GM23338 (cell line): ENCODE measurements around the gene SORD. TPM values are rescaled to one million over a fixed set of nuclear protein-coding genes. Genes with fewer than 3 reads are reported as not detected.

ENCODE experiments used
- ATAC-seq: fragments of 200-7000 bp; cut with Tn5 transposase; 3 replicates; pipeline ENCODE4 v1.9.1; 2020
- DNase-seq: peaks from one replicate; pipeline ENCODE4 v3.0.0-alpha.2; 2015; ENCODE audit warnings: low spot score
- H2AFZ ChIP-seq: fragments of 200-600 bp; sonication (generic); 2 replicates; pipeline ENCODE4 v1.8.0; 2016; ENCODE audit warnings: antibody characterized with exemption, mild to moderate bottlenecking, moderate library complexity
- H3F3A ChIP-seq: fragments of 200-600 bp; sonication (generic); replicated peaks from 2 replicates; pipeline ENCODE4 v1.8.0; 2017; ENCODE audit warnings: antibody characterized with exemption, mixed run types, low read depth
- H3K27ac ChIP-seq: fragments of 200-600 bp; sonication (generic); 2 replicates; pipeline ENCODE4 v1.6.1; 2016; ENCODE audit warnings: low read depth
- H3K27me3 ChIP-seq: fragments of 200-600 bp; sonication (generic); 2 replicates; pipeline ENCODE4 v1.8.0; 2016; ENCODE audit warnings: mild to moderate bottlenecking, mixed run types, moderate library complexity; ENCODE audit not compliant: insufficient read depth
- H3K36me3 ChIP-seq: fragments of 200-600 bp; sonication (generic); 2 replicates; pipeline ENCODE4 v1.8.0; 2016; ENCODE audit warnings: mild to moderate bottlenecking; ENCODE audit not compliant: insufficient read depth
- H3K4me1 ChIP-seq: fragments of 200-600 bp; sonication (generic); 2 replicates; pipeline ENCODE4 v1.8.0; 2016; ENCODE audit warnings: mild to moderate bottlenecking, moderate library complexity; ENCODE audit not compliant: insufficient read depth
- H3K4me2 ChIP-seq: fragments of 200-600 bp; sonication (generic); 2 replicates; pipeline ENCODE4 v1.7.1; 2017; ENCODE audit warnings: mixed run types
- H3K4me3 ChIP-seq: fragments of 200-600 bp; sonication (generic); 2 replicates; pipeline ENCODE4 v1.6.1; 2016; ENCODE audit warnings: mixed run types
- H3K79me2 ChIP-seq: fragments of 200-600 bp; sonication (generic); replicated peaks from 2 replicates; pipeline ENCODE4 v1.8.0; 2017; ENCODE audit warnings: mild to moderate bottlenecking; ENCODE audit not compliant: insufficient read depth
- H3K9me2 ChIP-seq: fragments of 200-600 bp; sonication (generic); 2 replicates; pipeline ENCODE4 v1.8.0; 2017; ENCODE audit not compliant: insufficient read depth
- H4K20me1 ChIP-seq: fragments of 200-600 bp; sonication (generic); replicated peaks from 2 replicates; pipeline ENCODE4 v1.8.0; 2017; ENCODE audit warnings: mild to moderate bottlenecking; ENCODE audit not compliant: insufficient read depth
- H3K27ac Mint-ChIP-seq: 2 replicates; pipeline ENCODE4 v1.8.0; 2020; ENCODE audit warnings: inconsistent platforms, mild to moderate bottlenecking, moderate library complexity, mixed read lengths
- H3K27me3 Mint-ChIP-seq: 3 replicates; pipeline ENCODE4 v1.8.0; 2022; ENCODE audit warnings: low read depth, mild to moderate bottlenecking, moderate library complexity, mixed read lengths, inconsistent platforms; ENCODE audit not compliant: insufficient read depth, poor library complexity
- H3K36me3 Mint-ChIP-seq: 3 replicates; pipeline ENCODE4 v1.8.0; 2021; ENCODE audit warnings: low read depth, mild to moderate bottlenecking, inconsistent platforms, moderate library complexity, mixed read lengths
- H3K4me1 Mint-ChIP-seq: 3 replicates; pipeline ENCODE4 v1.8.0; 2020; ENCODE audit warnings: mild to moderate bottlenecking, inconsistent platforms, mixed read lengths
- H3K4me3 Mint-ChIP-seq: 3 replicates; pipeline ENCODE4 v1.8.0; 2021; ENCODE audit warnings: moderate library complexity, mild to moderate bottlenecking, inconsistent platforms, mixed read lengths
- H3K9me3 Mint-ChIP-seq: 3 replicates; pipeline ENCODE4 v1.8.0; 2020; ENCODE audit warnings: moderate library complexity, mild to moderate bottlenecking, inconsistent platforms, mixed read lengths
- EZH2 ChIP-seq: fragments of 200-600 bp; sonication (generic); IDR thresholded peaks from one replicate; pipeline ENCODE4 v1.8.0; 2017; ENCODE audit warnings: antibody characterized with exemption, mild to moderate bottlenecking, low read depth; ENCODE audit not compliant: unreplicated experiment
- EZH2phosphoT487 ChIP-seq: fragments of 200-600 bp; sonication (generic); IDR thresholded peaks from one replicate; pipeline ENCODE4 v1.8.1; 2018; ENCODE audit warnings: antibody characterized with exemption; ENCODE audit not compliant: unreplicated experiment
- STAT1 ChIP-seq: IDR thresholded peaks from one replicate; pipeline ENCODE4 v1.6.1; 2016; ENCODE audit warnings: antibody characterized with exemption; ENCODE audit not compliant: unreplicated experiment
- ZNF331 ChIP-seq: fragments of 250-450 bp; sonication (Bioruptor Pico); IDR thresholded peaks from 2 replicates; pipeline ENCODE4 v1.5.0; 2020; ENCODE audit warnings: low read depth, mild to moderate bottlenecking, moderate library complexity
- polyA plus RNA-seq: library from polyadenylated mRNA; unstranded; fragments of >200 nt; fragmentation: Nextera tagmentation; extraction: Ambion mirVana; gene quantifications from 2 replicates; pipeline ENCODE4 v1.2.1, GENCODE V29; 2016
- total RNA-seq: library from RNA; depleted of rRNA; stranded (reverse); fragments of >200 nt; shearing (Covaris generic); gene quantifications from 2 replicates; pipeline ENCODE4 v1.2.3, GENCODE V29; 2014
- TF ChIP-seq, protein P1 (sequence below): fragments of 250-450 bp; sonication (Bioruptor Pico); IDR thresholded peaks from 2 replicates; pipeline ENCODE4 v1.5.0; 2020; ENCODE audit warnings: mild to moderate bottlenecking, moderate library complexity
- TF ChIP-seq, protein P2 (sequence below): IDR thresholded peaks from one replicate; pipeline ENCODE4 v1.6.1; 2018; ENCODE audit warnings: antibody characterized with exemption; ENCODE audit not compliant: unreplicated experiment

The SORD gene
- total and polyA plus RNA-seq, 2 experiments from 2014 or later: 12.5 to 55.0 TPM

DNA sequence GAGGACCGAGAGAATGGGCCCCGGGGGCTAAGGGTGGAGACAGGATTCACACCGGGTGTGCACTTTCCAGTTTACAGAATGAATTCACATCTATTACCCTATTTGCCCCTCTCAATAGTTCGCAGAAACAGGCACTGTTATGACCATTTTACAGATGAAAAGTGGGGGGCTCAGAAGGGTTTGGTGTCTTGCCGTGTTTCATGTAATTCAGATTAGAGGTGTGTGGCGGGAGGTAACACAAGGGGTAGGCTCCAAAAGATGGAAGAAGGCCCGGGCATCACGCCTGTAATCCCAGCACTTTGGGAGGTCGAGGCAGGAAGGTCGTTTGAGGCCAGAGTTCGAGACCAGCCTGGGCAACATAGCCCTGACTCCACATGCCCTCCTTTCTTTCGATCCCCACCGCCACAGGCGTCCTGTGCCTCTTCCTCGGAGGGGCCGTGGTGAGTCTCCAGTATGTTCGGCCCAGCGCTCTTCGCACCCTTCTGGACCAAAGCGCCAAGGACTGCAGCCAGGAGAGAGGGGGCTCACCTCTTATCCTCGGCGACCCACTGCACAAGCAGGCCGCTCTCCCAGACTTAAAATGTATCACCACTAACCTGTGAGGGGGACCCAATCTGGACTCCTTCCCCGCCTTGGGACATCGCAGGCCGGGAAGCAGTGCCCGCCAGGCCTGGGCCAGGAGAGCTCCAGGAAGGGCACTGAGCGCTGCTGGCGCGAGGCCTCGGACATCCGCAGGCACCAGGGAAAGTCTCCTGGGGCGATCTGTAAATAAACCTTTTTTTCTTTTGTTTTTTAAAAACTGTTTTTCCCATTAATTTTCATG is 94.5 kb downstream of the SORD start:
- TF ChIP-seq, protein P1, sequence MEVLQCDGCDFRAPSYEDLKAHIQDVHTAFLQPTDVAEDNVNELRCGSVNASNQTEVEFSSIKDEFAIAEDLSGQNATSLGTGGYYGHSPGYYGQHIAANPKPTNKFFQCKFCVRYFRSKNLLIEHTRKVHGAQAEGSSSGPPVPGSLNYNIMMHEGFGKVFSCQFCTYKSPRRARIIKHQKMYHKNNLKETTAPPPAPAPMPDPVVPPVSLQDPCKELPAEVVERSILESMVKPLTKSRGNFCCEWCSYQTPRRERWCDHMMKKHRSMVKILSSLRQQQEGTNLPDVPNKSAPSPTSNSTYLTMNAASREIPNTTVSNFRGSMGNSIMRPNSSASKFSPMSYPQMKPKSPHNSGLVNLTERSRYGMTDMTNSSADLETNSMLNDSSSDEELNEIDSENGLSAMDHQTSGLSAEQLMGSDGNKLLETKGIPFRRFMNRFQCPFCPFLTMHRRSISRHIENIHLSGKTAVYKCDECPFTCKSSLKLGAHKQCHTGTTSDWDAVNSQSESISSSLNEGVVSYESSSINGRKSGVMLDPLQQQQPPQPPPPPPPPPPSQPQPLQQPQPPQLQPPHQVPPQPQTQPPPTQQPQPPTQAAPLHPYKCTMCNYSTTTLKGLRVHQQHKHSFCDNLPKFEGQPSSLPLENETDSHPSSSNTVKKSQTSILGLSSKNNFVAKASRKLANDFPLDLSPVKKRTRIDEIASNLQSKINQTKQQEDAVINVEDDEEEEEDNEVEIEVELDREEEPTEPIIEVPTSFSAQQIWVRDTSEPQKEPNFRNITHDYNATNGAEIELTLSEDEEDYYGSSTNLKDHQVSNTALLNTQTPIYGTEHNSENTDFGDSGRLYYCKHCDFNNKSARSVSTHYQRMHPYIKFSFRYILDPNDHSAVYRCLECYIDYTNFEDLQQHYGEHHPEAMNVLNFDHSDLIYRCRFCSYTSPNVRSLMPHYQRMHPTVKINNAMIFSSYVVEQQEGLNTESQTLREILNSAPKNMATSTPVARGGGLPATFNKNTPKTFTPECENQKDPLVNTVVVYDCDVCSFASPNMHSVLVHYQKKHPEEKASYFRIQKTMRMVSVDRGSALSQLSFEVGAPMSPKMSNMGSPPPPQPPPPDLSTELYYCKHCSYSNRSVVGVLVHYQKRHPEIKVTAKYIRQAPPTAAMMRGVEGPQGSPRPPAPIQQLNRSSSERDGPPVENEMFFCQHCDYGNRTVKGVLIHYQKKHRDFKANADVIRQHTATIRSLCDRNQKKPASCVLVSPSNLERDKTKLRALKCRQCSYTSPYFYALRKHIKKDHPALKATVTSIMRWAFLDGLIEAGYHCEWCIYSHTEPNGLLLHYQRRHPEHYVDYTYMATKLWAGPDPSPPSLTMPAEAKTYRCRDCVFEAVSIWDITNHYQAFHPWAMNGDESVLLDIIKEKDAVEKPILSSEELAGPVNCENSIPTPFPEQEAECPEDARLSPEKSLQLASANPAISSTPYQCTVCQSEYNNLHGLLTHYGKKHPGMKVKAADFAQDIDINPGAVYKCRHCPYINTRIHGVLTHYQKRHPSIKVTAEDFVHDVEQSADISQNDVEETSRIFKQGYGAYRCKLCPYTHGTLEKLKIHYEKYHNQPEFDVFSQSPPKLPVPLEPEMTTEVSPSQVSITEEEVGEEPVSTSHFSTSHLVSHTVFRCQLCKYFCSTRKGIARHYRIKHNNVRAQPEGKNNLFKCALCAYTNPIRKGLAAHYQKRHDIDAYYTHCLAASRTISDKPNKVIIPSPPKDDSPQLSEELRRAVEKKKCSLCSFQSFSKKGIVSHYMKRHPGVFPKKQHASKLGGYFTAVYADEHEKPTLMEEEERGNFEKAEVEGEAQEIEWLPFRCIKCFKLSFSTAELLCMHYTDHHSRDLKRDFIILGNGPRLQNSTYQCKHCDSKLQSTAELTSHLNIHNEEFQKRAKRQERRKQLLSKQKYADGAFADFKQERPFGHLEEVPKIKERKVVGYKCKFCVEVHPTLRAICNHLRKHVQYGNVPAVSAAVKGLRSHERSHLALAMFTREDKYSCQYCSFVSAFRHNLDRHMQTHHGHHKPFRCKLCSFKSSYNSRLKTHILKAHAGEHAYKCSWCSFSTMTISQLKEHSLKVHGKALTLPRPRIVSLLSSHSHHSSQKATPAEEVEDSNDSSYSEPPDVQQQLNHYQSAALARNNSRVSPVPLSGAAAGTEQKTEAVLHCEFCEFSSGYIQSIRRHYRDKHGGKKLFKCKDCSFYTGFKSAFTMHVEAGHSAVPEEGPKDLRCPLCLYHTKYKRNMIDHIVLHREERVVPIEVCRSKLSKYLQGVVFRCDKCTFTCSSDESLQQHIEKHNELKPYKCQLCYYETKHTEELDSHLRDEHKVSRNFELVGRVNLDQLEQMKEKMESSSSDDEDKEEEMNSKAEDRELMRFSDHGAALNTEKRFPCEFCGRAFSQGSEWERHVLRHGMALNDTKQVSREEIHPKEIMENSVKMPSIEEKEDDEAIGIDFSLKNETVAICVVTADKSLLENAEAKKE (CRISPR knock-in tag): no peak
- TF ChIP-seq, protein P2, sequence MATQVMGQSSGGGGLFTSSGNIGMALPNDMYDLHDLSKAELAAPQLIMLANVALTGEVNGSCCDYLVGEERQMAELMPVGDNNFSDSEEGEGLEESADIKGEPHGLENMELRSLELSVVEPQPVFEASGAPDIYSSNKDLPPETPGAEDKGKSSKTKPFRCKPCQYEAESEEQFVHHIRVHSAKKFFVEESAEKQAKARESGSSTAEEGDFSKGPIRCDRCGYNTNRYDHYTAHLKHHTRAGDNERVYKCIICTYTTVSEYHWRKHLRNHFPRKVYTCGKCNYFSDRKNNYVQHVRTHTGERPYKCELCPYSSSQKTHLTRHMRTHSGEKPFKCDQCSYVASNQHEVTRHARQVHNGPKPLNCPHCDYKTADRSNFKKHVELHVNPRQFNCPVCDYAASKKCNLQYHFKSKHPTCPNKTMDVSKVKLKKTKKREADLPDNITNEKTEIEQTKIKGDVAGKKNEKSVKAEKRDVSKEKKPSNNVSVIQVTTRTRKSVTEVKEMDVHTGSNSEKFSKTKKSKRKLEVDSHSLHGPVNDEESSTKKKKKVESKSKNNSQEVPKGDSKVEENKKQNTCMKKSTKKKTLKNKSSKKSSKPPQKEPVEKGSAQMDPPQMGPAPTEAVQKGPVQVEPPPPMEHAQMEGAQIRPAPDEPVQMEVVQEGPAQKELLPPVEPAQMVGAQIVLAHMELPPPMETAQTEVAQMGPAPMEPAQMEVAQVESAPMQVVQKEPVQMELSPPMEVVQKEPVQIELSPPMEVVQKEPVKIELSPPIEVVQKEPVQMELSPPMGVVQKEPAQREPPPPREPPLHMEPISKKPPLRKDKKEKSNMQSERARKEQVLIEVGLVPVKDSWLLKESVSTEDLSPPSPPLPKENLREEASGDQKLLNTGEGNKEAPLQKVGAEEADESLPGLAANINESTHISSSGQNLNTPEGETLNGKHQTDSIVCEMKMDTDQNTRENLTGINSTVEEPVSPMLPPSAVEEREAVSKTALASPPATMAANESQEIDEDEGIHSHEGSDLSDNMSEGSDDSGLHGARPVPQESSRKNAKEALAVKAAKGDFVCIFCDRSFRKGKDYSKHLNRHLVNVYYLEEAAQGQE: no peak
- peak; percentile 90 for TF ChIP-seq EZH2phosphoT487
- TF ChIP-seq STAT1: no peak
- TF ChIP-seq ZNF331 (CRISPR knock-in tag): no peak
- peak; percentile 93 for TF ChIP-seq EZH2
- H3K4me3 ChIP-seq: peak overlapping the region; percentile 48
- H3K36me3 Mint-ChIP-seq: no peaks in the 10 kb centered on the region

More for the DNA sequence above, 94.5 kb downstream of the SORD start:
- H3K27me3 Mint-ChIP-seq: peaks cover 72% of the 10 kb centered on the region
- Histone ChIP-seq H3F3A (no peaks in the 10 kb centered on the region), H3K4me1 (peaks cover 35% of the 10 kb centered on the region), H4K20me1 (peaks cover 4% of the 10 kb centered on the region; the same call in 1 of the 2 replicates), H3K27me3 (peaks cover 92% of the 10 kb centered on the region), H3K27ac (no peak overlapping the region), H3K36me3 (no peaks in the 10 kb centered on the region), H2AFZ (peak overlapping the region; percentile 56; the same call in 1 of the 2 replicates), H3K79me2 (no peaks in the 10 kb centered on the region), H3K9me2 (no peaks in the 10 kb centered on the region), H3K4me2 (peak overlapping the region; percentile 76)
- no peak overlapping the region for H3K27ac Mint-ChIP-seq
- H3K4me1 Mint-ChIP-seq: peaks cover 21% of the 10 kb centered on the region
- DNase-seq (peak; percentile 24), ATAC-seq (peak; percentile 17)
- H3K9me3 Mint-ChIP-seq: peaks cover 8% of the 10 kb centered on the region; the same call in 2 of the 3 replicates
- H3K4me3 Mint-ChIP-seq: peak overlapping the region; percentile 63
